Mesenchymal stem cell (in vitro differentiated cells and primary cell): ENCODE data around the gene ACBD4.
A peak's percentile ranks its signal among the peaks of the same experiment; 100 is the strongest.

Experiments used
- DNase-seq: peaks from one replicate; pipeline ENCODE4 v3.0.0-alpha.2; 2013
- H2AFZ ChIP-seq: one replicate; pipeline ENCODE4 v1.6.1; 2013; ENCODE audit warnings: low read depth, mild to moderate bottlenecking, control low read depth, inconsistent platforms, low read length, moderate library complexity
- H2AK5ac ChIP-seq: 2 replicates; pipeline ENCODE4 v1.6.1; 2013; ENCODE audit warnings: low read length, moderate library complexity, mild to moderate bottlenecking, inconsistent platforms; ENCODE audit not compliant: severe bottlenecking
- H2BK120ac ChIP-seq: one replicate; pipeline ENCODE4 v1.6.1; 2013; ENCODE audit warnings: low read depth, mild to moderate bottlenecking, inconsistent platforms, low read length, moderate library complexity
- H2BK12ac ChIP-seq, 2 experiments: one replicate each; pipeline ENCODE4 v1.6.1; 2013; ENCODE audit warnings: inconsistent platforms in 2 of 2, low read length in 2 of 2, mild to moderate bottlenecking in 2 of 2, moderate library complexity in 2 of 2, control low read depth in 1 of 2
- H2BK15ac ChIP-seq: one replicate; pipeline ENCODE4 v1.6.1; 2013; ENCODE audit warnings: mild to moderate bottlenecking, low read depth, inconsistent platforms; ENCODE audit not compliant: poor library complexity, severe bottlenecking
- H2BK5ac ChIP-seq: 2 replicates; pipeline ENCODE4 v1.6.1; 2013; ENCODE audit warnings: low read depth, mild to moderate bottlenecking, low read length, control low read depth, inconsistent platforms; ENCODE audit not compliant: poor library complexity, severe bottlenecking
- H3K14ac ChIP-seq, 2 experiments: one replicate each; pipeline ENCODE4 v1.6.1; 2013; ENCODE audit warnings: inconsistent platforms in 2 of 2, low read length in 2 of 2, control low read depth in 1 of 2, mild to moderate bottlenecking in 1 of 2, moderate library complexity in 1 of 2
- H3K18ac ChIP-seq, 2 experiments: one replicate each; pipeline ENCODE4 v1.6.1; 2013; ENCODE audit warnings: inconsistent platforms in 2 of 2, low read length in 2 of 2, control low read depth in 1 of 2, low read depth in 1 of 2, mild to moderate bottlenecking in 1 of 2
- H3K23ac ChIP-seq, 2 experiments: one replicate each; pipeline ENCODE4 v1.6.1; 2013; ENCODE audit warnings: inconsistent platforms in 2 of 2, low read length in 2 of 2, mild to moderate bottlenecking in 2 of 2, moderate library complexity in 2 of 2, control low read depth in 1 of 2
- H3K27ac ChIP-seq: 2 replicates; pipeline ENCODE4 v1.5.1; 2013; ENCODE audit warnings: mild to moderate bottlenecking, moderate library complexity, low read length, control low read depth, inconsistent platforms; ENCODE audit not compliant: poor library complexity, severe bottlenecking
- H3K27me3 ChIP-seq, 2 experiments: 2 replicates each; pipeline versions ENCODE4 v1.6.1 to v1.7.0; 2013; ENCODE audit warnings: low read length in 2 of 2, mild to moderate bottlenecking in 2 of 2, moderate library complexity in 2 of 2, control low read depth in 1 of 2, inconsistent platforms in 1 of 2; ENCODE audit not compliant: control insufficient read depth in 1 of 2, insufficient read depth in 1 of 2
- H3K36me3 ChIP-seq, 2 experiments: 2 replicates each; pipeline versions ENCODE4 v1.6.1 to v1.7.0; 2013; ENCODE audit warnings: low read length in 2 of 2, control low read depth in 1 of 2, inconsistent platforms in 1 of 2, low read depth in 1 of 2, mild to moderate bottlenecking in 1 of 2; ENCODE audit not compliant: insufficient read depth in 2 of 2, control insufficient read depth in 1 of 2
- H3K4ac ChIP-seq, 2 experiments: one replicate each; pipeline ENCODE4 v1.6.1; 2013; ENCODE audit warnings: inconsistent platforms in 2 of 2, low read length in 2 of 2, mild to moderate bottlenecking in 2 of 2, moderate library complexity in 2 of 2, control low read depth in 1 of 2, low read depth in 1 of 2
- H3K4me1 ChIP-seq: 2 replicates; pipeline ENCODE4 v1.6.1; 2013; ENCODE audit warnings: low read depth, low read length, control low read depth; ENCODE audit not compliant: control insufficient read depth, insufficient read depth
- H3K4me2 ChIP-seq: 2 replicates; pipeline ENCODE4 v1.6.1; 2013; ENCODE audit warnings: low read length, mild to moderate bottlenecking, inconsistent platforms; ENCODE audit not compliant: poor library complexity, severe bottlenecking
- H3K4me3 ChIP-seq, 2 experiments: 2 replicates each; pipeline versions ENCODE4 v1.5.1 to v1.7.0; 2013; ENCODE audit warnings: low read length in 2 of 2, mild to moderate bottlenecking in 2 of 2, control low read depth in 1 of 2, low read depth in 1 of 2; ENCODE audit not compliant: insufficient read depth in 1 of 2
- H3K79me1 ChIP-seq: replicated peaks from 2 replicates; pipeline ENCODE4 v1.6.1; 2013; ENCODE audit warnings: mild to moderate bottlenecking, control low read depth, low read length, inconsistent platforms; ENCODE audit not compliant: poor library complexity, severe bottlenecking
- H3K9ac ChIP-seq: 2 replicates; pipeline ENCODE4 v1.7.0; 2013; ENCODE audit warnings: mild to moderate bottlenecking, low read length, moderate library complexity
- H3K9me3 ChIP-seq: 2 replicates; pipeline ENCODE4 v1.7.0; 2013; ENCODE audit warnings: mild to moderate bottlenecking, low read length; ENCODE audit not compliant: control insufficient read depth
- H4K8ac ChIP-seq: one replicate; pipeline ENCODE4 v1.6.1; 2013; ENCODE audit warnings: inconsistent platforms, mild to moderate bottlenecking, low read length, moderate library complexity
- H4K91ac ChIP-seq: one replicate; pipeline ENCODE4 v1.6.1; 2013; ENCODE audit warnings: mild to moderate bottlenecking, low read length, inconsistent platforms
- WGBS: methylation state at CpG from one replicate; pipeline ENCODE4 v1.1.7; 2013; ENCODE audit warnings: mixed read lengths; 5-methylcytosine and 5-hydroxymethylcytosine counted together

ACBD4 gene

DNA sequence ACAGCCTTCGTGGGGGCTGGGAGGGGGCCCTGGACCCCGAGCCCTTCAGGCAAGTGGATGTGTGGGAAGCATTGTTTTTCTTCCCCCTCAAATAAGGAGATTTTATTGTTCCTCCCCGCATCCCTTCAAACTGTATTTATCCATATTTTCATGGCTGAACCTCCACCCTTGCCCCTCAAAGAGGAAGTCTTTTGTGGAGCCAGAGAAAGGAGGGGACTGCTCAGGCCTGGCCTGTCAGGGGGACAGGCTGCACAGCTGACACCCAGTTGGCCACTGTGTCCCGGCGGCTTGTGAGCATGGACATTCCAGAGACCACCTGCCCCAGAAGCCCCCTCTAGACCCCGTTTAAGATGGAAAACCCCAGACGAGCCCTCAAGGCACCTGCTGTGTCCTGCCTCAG is 42.1 kb downstream of the ACBD4 start:
- no peak overlapping the region for H2BK12ac ChIP-seq

GRCh38 chr17:45184144-45184543 is 48.7 kb downstream of the ACBD4 start:
- WGBS, result 97% methylated on average over 5 of the region's 5 CpGs
- Histone ChIP-seq H3K4ac (no peak overlapping the region), H3K9ac (no peak overlapping the region), H2AFZ (no peak overlapping the region), H3K23ac (no peak overlapping the region), H3K36me3 (no peaks in the 10 kb centered on the region), H3K27ac (no peak overlapping the region), H4K8ac (no peak overlapping the region), H2BK12ac (no peak overlapping the region), H3K4me3 (no peak overlapping the region), H3K27me3 (no peaks in the 10 kb centered on the region), H2BK5ac (no peak overlapping the region), H3K79me1 (no peaks in the 10 kb centered on the region), H2BK120ac (no peak overlapping the region), H3K4me2 (no peak overlapping the region), H2BK15ac (no peak overlapping the region), H3K18ac (no peak overlapping the region), H3K4me1 (peaks cover 1% of the 10 kb centered on the region), H3K14ac (no peak overlapping the region), H2AK5ac (no peak overlapping the region), H4K91ac (no peak overlapping the region), H3K9me3 (no peaks in the 10 kb centered on the region)
- DNase-seq, result no peak

More for the DNA sequence above, 42.1 kb downstream of the ACBD4 start:
- no peak overlapping the region for H4K91ac ChIP-seq
- H3K4me3 ChIP-seq, result no peak overlapping the region
- H4K8ac ChIP-seq, result no peak overlapping the region
- peak overlapping the region; percentile 52 for H2BK15ac ChIP-seq
- peak overlapping the region in 1 of 2 experiments; percentile 22 for H3K18ac ChIP-seq
- H3K23ac ChIP-seq, result no peak overlapping the region
- no peak overlapping the region for H3K4ac ChIP-seq
- H3K36me3 ChIP-seq, result no peaks in the 10 kb centered on the region
- H3K4me2 ChIP-seq, result no peak overlapping the region
- no peak overlapping the region for H2AFZ ChIP-seq
- no peak overlapping the region for H2BK5ac ChIP-seq
- H3K27me3 ChIP-seq, result no peaks in the 10 kb centered on the region
- H3K9me3 ChIP-seq, result no peaks in the 10 kb centered on the region
- H3K79me1 ChIP-seq, result no peaks in the 10 kb centered on the region
- H3K9ac ChIP-seq, result no peak overlapping the region
- no peak overlapping the region for H3K14ac ChIP-seq
- no peak overlapping the region for H3K27ac ChIP-seq
- H3K4me1 ChIP-seq, result peaks cover 13% of the 10 kb centered on the region
- H2BK120ac ChIP-seq, result no peak overlapping the region
- DNase-seq, result no peak
- H2AK5ac ChIP-seq, result peak overlapping the region; percentile 10
- WGBS, result 94% methylated on average over 7 of the region's 7 CpGs

DNA sequence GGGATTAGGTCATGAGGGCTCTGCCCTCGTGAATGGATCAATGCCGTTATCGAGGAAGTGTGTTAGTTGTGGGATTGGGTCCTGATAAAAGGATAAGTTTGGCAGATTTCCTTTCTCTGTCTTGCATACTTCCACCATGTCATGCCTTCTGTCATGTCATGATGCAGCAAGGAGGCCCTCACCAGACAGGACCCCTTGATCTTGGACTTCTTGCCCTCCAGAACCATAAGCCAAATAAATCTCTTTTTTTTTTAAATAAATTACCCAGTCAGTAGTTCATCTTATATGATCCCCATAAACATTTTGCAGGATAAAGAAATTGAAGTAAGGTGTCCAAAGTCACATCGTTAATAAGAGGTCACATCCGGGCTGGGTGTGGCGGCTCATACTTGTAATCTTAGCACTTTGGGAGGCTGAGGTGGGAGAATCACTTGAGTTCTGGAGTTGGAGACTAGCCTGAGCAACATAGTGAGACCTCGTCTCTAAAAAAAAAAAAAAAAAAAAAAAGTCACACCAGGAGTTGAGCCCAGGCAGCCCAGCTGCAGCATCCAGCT is 51.4 kb downstream of the ACBD4 start:
- Histone ChIP-seq H3K4me3 (no peak overlapping the region), H4K91ac (no peak overlapping the region)
- 90% methylated on average over 7 of the region's 7 CpGs for WGBS

DNA sequence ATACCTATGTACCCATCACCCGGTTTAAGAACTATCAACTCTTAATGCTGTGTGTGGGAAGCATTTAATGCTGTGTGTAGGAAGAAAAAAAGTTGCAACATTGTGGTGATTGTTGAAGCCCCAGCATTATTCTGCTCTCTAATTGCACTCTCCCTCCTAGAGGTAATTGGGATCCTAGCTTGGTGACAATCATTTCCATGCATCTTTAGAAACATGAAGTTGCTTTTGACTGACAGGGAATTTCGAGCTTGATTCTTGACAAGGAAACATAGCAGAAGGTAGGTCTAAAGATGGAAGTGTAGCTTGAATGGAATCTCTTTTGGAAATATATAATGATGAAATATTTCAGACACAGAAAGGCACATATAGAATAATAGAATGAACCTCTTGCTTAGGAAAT is 53.5 kb downstream of the ACBD4 start:
- no peak overlapping the region for H2BK15ac ChIP-seq
- no peak overlapping the region for H3K4me3 ChIP-seq
- H2BK5ac ChIP-seq, result no peak overlapping the region
- 87% methylated on average over 1 of the region's 2 CpGs for WGBS
- no peak overlapping the region for H4K8ac ChIP-seq
- no peak overlapping the region for H3K4ac ChIP-seq
- no peaks in the 10 kb centered on the region for H3K36me3 ChIP-seq
- no peak overlapping the region for H3K23ac ChIP-seq
- H3K18ac ChIP-seq, result no peak overlapping the region
- H3K27ac ChIP-seq, result no peak overlapping the region
- peaks cover 6% of the 10 kb centered on the region for H3K4me1 ChIP-seq
- no peak overlapping the region for H3K9ac ChIP-seq
- H4K91ac ChIP-seq, result no peak overlapping the region
- H2AK5ac ChIP-seq, result no peak overlapping the region
- no peaks in the 10 kb centered on the region for H3K27me3 ChIP-seq
- no peak overlapping the region for H2AFZ ChIP-seq
- no peak overlapping the region for H2BK120ac ChIP-seq
- no peak for DNase-seq
- H2BK12ac ChIP-seq, result no peak overlapping the region
- no peaks in the 10 kb centered on the region for H3K9me3 ChIP-seq
- no peak overlapping the region for H3K4me2 ChIP-seq
- H3K14ac ChIP-seq, result no peak overlapping the region
- H3K79me1 ChIP-seq, result no peaks in the 10 kb centered on the region

More for the DNA sequence above, 51.4 kb downstream of the ACBD4 start:
- no peak overlapping the region for H2BK12ac ChIP-seq
- H2BK15ac ChIP-seq, result no peak overlapping the region
- no peaks in the 10 kb centered on the region for H3K27me3 ChIP-seq
- H2BK5ac ChIP-seq, result no peak overlapping the region
- no peak overlapping the region for H3K4me2 ChIP-seq
- no peak overlapping the region for H3K23ac ChIP-seq
- no peaks in the 10 kb centered on the region for H3K9me3 ChIP-seq
- DNase-seq, result no peak
- H3K18ac ChIP-seq, result no peak overlapping the region
- H2AK5ac ChIP-seq, result no peak overlapping the region
- H2BK120ac ChIP-seq, result no peak overlapping the region
- H3K27ac ChIP-seq, result no peak overlapping the region
- H3K9ac ChIP-seq, result no peak overlapping the region
- no peaks in the 10 kb centered on the region for H3K79me1 ChIP-seq
- no peak overlapping the region for H3K4ac ChIP-seq
- H3K14ac ChIP-seq, result no peak overlapping the region
- H4K8ac ChIP-seq, result no peak overlapping the region
- no peaks in the 10 kb centered on the region for H3K36me3 ChIP-seq
- H3K4me1 ChIP-seq, result peaks cover 7% of the 10 kb centered on the region
- H2AFZ ChIP-seq, result no peak overlapping the region
